ENCODE data around the gene KCNE1.

KCNE1 gene

DNA sequence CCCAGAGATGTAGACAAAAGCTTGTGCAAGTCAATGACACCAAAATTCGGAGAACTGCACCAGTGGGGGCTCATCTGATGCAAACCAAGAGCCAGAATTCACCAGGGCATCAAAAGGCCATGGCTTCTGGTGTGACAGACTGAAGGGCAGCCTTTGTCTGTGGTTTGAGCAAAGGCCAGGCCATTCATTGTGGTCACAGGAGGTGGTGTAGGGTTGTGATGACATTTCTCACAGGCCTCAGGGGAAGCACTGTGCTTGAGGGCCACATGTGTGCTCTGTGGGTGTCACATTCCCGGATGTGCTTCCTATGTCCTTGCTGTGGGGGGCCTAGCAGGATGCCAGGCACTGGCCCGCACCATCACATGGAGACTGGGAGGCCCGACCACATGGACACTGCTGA is 22.5 kb upstream of the KCNE1 start:
- DNase-seq, result no peak

DNA sequence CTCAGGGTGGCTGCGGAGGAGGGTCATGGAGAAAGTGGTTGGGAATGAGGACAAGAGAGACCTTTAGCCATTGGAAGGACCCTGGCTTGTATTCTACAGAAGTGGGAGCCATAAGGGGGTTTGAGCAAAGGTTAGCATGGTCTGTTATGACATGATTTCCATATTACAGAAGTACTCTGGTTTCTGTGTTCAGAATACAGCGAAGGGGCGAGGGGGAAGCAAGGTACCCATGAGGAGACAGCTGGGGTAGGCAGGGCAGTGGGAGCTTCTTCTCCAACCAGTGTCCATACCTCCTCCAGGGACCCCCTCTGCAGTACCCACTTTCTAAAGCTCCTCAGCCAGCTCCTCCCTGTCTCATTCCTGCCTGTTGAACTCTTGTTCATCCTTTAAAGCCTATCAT is 21.9 kb upstream of the KCNE1 start:
- no peak for DNase-seq

DNA sequence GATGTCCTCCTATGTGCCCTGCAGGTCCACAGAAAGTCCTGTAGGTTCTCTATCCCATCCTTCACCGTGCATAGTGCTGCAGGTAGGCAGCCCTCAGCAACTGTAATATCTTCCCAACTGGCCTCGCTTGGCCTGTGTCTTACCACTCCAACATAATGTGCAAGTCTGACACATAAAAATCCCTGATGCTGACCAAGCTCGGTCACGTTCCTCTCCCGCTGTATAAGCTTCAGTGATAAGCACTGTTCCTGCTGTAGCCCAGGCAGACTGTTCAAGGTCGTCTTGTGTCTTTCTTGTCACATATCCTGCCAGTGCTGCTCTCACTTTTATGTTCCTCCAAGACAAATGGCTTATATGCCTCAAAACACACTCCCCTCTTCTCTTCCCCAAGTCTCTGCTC is 19.4 kb upstream of the KCNE1 start:
- DNase-seq, result no peak

DNA sequence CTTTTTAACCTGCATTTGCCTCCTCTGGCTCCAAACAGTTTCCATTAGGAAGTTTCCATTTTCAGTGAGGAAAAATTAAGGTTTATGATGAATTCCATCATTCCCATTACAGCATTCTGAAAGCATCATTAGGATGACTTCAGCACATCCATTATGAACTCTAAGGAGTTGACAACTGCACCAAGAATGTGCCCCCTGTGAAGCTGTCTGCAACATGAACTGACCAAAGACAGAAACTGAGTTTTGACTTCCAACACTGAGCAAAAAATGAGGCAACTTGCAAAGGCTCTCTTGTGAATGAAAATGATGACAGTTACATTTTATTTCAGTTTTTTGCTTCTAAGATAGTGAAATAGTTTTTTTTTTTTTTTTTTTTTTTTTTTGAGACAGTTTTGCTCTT is 18.3 kb upstream of the KCNE1 start:
- DNase-seq, result no peak

GRCh38 chr21:34528131-34528561 is 16.1 kb upstream of the KCNE1 start:
- no peak for DNase-seq

DNA sequence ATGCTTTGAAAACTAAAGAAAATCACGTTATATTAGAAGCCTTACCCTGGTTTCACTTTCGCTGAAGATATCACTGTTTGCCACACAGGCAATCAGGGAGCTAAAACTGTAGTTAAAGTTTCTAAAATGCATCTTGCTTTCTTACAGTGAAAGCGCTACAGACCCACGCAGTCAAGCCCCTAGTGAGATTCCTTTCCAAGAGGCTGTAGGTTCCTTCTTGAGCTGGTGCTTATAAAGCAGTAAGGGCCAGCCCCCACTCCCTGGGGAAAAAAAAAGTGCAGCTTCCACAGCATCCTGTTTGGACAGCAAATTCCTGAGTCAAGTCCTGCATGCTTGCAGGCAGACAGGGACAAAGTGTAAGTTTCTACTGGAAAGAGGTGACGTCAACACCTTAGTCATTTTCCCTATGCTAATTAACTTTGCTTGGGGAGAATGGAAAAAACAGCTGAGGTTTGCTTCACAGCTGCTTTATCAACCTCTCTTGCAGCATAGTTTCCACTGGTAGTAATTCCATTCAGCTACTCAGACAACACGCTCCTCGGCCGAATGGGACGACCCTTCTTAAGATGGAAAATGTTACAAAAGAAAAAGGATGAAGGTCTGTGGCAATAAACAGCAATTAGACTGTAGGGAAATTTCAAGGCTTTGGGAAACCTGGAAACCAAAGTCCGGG is 14.7 kb upstream of the KCNE1 start:
- DNase-seq, result no peak

DNA sequence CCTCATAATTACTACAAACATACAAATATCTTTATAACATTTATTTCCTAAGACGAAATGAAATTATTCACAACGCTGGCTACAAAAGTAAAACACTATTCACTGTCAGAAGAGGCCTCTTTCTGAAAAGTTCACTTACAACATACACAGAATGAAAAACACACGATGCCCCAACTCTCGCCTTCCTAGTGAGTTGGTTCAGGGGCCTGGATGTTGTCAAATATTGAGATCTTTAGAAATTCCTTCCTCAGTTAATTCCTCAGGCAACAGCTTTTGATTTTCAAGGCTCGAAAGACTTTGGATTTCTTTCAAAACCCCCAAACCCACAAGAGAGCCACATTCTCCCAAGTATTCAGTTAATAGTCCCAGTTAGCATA is 14.2 kb upstream of the KCNE1 start:
- DNase-seq, result no peak

DNA sequence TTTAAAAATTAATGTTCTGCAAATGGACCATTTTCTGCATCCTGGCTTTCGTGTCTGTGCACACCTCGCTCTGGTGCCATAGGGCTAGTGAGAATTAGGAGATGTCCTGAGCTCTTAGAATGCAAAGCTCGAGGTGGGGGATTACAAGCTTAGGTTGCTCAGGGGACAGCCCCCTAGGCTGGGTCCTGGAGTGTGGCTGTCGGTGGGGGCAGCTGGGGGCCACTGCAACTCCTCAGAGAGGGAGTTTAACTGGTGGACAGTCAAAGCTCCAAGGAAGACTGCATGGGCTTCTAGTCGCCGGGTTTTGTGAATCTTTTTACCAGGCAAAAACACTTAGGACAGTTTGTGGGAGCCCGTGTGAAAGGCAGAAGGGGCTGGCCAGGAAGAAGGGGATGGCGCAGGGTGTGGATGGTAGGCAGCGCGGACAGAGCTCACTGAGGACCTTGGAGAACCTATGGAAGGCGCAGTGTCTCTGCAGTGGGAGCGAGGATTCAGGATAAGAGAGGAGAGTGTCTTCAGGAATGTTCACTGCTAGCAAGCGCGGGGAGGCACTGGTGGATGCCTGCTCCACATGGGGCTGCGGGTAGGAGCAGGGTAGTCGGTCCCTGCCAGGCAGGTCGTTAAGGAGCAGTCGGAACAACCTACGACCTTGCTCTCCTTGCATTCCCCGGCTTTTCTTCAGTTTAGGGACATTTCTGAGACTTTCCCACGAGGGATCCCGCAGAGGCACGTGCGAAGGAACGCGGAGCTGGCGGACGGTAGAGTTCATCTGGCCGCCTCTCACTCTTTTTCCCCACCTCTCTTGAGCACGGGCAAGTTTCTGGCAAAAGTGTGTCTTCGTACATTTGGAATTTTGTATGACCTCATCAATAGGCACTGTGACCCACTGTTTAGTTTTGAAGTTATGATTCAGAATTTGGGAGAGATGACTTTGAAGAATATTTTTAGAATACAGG is 12.9 kb upstream of the KCNE1 start:
- DNase-seq, result no peak

DNA sequence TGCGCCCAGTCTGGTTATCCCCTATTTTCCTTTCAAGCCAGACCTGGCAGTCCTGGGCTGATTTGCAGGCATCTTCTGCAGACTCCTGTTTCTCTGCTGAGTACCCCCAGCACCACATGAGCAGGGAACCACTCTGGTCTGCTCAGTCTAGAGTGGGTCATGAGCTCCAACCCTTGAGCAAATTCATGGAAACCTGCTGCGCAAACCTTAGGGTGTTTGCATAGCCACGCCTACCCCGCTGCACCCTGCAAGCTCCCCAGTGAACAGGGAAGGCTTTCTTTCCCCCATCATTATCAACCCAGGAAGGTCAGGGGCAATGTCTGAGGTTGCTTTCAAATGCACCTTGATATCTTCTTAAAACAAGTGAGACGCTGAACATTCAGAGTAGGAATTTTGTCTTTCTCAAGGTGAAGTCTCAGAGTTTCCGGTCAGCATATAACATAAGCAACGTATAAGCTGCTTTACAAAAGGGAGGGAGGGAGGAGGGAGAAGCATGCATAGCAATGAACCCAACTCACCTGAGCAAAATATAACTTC is 11.1 kb upstream of the KCNE1 start:
- no peak for DNase-seq

DNA sequence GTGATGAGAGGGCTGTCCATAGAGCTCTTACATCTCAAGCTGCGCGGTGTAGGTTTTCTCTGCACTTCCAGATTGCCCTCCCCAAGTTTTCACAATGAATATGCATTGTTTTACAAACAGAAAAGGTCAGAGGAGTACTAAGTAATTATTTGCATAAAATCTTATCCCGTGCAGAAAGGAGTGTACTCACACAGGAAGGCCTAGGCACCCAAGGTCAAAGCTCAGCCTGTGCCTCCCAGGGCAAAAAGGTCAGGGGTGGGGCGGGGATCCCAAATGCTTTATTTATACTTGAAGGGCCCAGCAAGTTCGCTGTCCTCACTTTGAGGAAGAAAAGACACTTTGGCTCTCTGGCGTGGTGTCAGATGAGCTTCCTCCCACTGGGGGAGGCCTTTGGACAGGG is 10.3 kb upstream of the KCNE1 start:
- DNase-seq, result no peak

- no peak for DNase-seq
These were observed 9.6 kb upstream of the KCNE1 start for GRCh38 chr21:34521561-34521960.

GRCh38 chr21:34520764-34521508 is 8.9 kb upstream of the KCNE1 start:
- no peak for DNase-seq

- no peak for DNase-seq
These were observed 8.3 kb upstream of the KCNE1 start for GRCh38 chr21:34520281-34520680.

- no peak for DNase-seq
These were observed 7.7 kb upstream of the KCNE1 start for GRCh38 chr21:34519694-34520093.

DNA sequence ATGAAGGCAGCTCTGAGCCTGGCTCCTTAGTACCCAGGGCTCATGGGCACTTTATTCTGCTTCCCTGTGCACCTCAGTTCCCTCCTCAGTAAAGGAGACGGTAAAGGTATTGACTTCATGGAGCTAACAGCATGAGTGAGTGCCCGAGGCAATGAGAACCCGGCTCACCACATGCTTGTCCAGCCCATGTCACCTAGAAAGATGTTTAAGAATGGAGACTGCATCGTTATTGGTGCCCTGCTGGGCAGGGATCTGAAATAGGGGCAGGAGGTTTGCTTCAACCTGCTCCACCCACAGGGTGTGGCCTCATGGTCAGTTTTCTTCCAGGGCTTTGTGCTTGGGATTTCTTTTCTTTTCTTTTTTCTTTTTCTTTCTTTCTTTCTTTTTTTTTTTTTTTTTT is 7.0 kb upstream of the KCNE1 start:
- no peak for DNase-seq

GRCh38 chr21:34518301-34518700 is 6.3 kb upstream of the KCNE1 start:
- DNase-seq, result no peak

DNA sequence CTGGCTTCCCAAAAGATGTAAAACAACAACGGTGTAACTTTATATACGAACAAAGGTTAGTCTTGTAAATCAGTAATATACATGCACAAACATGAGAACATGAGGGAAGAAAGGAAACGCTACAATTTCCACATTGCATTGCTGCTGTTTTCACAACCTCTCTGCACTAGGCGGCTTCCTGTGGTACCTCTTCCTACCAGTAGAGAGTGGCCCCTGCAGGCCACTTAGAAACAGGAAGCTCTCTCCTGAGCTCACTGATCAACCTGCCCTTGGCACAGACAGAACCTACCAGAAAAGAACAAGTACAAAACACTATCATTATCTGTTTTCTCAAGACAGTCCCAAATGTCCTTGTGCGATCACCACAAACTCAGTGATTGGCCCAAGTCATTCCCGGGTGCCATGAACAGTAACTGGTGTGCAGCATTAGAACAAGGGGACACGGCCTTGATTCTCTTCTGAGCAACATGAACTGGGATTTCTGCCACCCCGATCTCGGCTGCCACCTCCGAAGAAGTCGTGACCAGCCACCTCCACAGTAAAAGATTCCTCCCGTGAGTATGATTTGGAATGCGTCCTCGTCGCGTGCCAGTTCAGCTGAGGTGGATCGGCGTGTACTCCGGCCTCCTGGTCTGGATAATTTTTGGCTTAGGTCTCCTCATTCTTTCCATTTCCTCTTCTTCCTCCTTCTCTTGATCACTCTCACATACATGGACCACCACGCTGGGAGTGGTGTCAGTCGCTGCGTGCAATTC is 5.7 kb upstream of the KCNE1 start:
- no peak for DNase-seq

DNA sequence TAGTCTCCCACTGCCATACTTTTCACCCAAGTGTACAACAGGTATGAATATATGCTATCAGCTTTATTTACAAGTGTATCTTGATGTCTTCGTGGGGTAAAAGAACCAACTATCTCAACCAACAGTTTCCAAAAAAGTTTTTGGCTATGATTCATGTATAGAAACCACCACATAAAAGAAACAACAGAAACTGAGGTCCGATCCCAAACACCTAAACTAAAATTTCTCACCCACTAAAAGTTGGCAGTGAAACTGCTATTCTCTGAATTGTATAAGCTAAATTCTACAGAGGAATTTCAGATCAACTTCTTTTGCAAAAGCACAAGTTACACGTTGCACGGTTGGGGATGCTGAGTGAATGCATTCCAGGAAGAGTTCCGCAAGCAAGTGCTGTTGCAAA is 5.0 kb upstream of the KCNE1 start:
- DNase-seq, result no peak

- DNase-seq, result no peak
These were observed 2.6 kb upstream of the KCNE1 start for GRCh38 chr21:34514576-34515115.

DNA sequence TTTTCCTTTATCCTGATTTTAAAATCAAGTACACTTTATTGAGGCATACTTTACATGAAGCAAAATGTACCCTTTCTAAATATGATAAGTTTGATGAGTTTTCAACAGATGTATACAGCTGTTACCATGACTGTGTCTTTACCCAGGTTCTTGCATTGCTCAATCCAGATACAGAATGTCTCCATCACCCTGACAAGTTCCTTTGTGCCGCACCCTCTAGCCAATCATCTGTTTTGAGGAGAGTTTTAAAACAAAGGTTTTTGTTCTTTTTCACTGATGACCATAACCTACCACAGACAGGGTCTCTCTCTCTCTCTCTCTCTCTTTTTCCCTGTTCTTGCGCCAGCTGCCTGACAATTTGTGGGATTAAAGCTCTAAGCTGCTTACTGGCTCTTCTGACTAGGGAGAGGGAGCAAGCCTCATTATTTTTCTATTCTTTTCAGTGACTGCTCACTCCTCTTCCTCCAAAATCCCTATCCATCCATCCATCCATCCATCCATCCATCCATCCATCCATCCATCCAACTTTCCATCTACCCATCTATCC is 1.2 kb upstream of the KCNE1 start:
- no peak for DNase-seq

DNA sequence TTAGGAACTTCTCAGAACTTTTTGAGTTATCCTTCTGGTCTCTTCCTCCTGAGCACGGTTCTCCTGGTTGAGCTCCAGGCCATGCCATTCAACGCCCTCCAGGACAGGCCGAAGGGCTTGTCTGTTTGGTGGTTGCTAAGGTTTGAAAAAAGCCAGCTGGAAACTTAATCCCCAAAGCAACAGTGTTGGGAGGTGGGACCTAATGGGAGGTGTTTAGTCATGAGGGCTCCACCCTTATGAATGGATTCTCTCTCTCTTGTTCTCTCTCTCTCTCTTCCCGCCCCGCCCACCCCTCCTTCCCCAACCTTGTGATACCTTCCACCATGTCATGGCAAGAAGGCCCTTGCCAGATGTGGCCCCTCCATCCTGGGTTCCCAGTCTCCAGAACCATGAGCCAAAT is 829 bp downstream of the KCNE1 start:
- DNase-seq, result no peak

Data from NCI-H446 (cell line).